ENCODE measurements around the gene SP2.
A peak's percentile ranks its signal among the peaks of the same experiment; 100 is the strongest.
"Not testable (repeated sequence)": the region's sequence is repeated elsewhere in the genome, so short reads cannot be mapped to it uniquely, and the experiment has no call there.

SP2 gene

GRCh38 chr17:47924785-47925677 lies 29.0 kb downstream of the SP2 start:
- no peak for DNase-seq

- no peak for DNase-seq
Measured at GRCh38 chr17:47925678-47925988, 29.6 kb downstream of the SP2 start.

GRCh38 chr17:47927821-47928400 lies 31.9 kb downstream of the SP2 start:
- DNase-seq = no peak

DNA sequence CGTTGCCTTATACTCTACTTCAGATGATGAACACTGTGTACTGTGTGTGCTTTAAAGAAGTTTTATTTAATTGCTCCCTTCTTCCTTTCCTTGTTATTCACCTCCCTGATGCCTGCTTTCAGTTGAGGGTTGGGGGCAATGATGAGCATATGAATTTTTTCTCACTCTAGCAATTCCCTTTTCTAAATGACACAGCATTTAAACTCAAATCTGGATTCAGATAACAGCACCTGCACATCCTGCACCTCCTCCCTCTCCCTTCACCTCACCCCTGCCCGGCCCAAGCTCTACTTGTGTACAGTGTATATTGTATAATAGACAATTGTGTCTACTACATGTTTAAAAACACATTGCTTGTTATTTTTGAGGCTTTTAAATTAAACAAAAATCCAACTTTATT lies 32.4 kb downstream of the SP2 start:
- no peak for DNase-seq

- DNase-seq = no peak
Measured at GRCh38 chr17:47929218-47930000, 33.4 kb downstream of the SP2 start.

DNA sequence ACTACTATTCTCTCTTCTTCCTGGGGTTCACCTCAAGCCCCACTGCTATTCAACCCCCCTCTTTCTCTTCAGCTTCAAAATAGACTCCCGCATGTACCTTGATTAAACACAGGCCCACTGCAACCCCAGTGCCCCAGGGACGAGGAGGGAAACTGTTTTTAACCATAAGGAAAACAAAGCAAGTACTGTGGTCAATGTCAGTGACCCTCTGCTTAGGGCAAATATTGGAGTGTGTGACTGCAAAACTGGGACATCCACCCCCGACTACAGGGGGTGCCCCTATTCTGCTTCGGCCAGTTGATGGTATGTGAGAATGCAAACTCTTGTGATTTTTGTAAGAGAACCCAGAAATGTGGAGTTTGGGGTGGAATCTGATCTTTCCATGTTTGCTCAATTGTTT lies 35.8 kb downstream of the SP2 start:
- no peak for DNase-seq

GRCh38 chr17:47934856-47935255 lies 38.8 kb downstream of the SP2 start:
- DNase-seq = no peak

DNA sequence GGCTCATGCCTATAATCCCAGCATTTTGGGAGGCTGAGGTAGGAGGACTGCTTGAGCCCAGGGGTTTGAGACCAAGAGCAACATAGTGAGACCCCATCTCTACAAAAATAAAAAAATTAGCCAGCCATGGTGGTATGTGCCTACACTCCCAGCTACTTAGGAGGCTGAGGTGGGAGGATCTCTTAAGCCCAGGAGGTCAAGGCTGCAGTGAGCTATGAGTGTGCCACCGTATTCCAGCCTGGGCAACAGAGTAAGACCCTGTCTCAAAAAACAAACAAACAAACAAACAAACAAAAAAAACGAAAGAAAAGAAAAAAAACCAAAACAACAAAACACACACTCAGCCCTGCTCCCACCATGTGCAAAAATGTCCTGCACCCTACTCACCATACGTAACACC lies 39.4 kb downstream of the SP2 start:
- not testable (repeated sequence) for DNase-seq

- no peak for DNase-seq
Measured at GRCh38 chr17:47935961-47936360, 39.9 kb downstream of the SP2 start.

GRCh38 chr17:47937941-47938340 lies 41.9 kb downstream of the SP2 start:
- no peak for DNase-seq

DNA sequence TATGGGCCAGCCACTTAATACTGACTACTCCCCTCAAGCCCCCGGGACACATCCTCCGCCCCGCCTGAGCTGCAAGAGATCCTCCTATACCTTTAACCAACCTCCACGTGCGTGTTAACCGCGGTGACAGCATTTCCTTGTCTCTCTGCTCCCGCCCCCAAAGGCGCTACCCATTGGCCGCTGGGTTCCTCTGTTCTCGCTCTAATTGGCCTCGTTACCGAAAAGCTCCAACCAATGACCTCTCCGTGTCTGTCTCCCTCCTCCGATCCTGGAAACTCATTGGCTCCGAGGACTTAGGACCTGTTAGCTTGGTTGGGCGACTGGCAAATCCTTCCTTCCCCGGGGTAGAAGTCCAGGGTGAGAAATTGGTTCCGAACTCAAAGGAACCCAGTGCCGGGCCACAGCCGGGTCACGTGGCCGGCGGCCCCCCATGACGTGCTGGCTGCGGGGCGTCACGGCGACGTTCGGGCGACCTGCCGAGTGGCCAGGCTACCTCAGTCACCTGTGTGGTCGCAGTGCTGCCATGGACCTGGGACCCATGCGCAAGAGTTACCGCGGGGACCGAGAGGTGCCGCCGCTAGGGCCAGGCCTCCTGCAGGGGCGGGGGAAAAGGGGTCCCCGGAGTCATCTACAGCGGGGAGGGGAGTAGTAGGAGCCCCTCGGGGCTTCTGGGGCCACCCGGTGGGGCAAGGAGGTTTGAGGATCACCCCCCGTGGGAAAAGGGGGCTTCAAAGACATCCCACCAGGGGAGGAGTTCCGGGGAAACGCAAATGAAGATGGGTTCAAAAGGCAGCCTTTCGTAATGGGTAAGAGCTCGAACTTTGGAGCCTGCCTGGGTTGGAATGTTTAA lies 45.4 kb downstream of the SP2 start, which contains the start of gene PNPO:
PNPO (plus strand) TSS at position 326 of the 850 bp plus-strand sequence; CDS start at position 431, 105 bp downstream.
- DNase-seq = peak; percentile 36 to 98 (median 90)

- no peak for DNase-seq
Measured at GRCh38 chr17:47942096-47942510, 46.1 kb downstream of the SP2 start.

DNA sequence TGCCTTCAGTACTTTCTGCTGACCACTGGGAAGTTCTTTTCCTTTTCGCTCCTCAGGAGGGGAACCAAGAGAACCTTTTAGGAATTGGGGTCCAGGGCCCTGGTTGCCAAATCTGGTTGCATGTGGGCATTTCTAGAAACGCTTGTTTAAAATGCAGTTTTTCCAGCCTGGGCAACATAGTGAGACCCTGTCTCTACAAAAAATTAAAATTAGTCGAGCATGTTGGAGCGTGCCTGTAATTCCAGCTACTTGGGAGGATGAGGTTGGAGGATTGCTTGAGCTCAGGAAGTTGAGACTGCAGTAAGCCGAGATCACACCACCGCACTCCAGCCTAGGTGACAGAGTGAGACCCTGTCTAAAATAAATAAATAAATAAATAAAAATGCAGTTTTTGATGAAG lies 46.5 kb downstream of the SP2 start:
- no peak for DNase-seq

DNA sequence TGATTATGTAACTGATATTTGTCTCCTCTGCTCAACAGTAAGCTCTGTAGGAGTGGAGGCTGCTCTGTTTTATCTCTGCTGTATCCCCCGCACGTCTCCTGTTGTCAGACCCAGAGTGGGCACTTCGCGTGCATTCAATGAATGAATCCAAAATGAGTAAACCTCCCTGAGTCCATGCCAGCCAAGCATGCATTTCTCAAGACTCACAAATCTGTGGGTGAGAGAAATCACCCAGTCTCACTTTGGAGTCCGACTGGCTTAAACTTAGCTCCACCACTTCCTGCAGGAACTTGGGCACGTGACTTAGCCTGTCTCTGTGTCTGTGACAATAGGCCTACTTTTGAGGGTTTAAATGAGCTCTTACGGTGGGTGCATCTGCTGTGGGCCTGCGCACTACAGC lies 49.0 kb downstream of the SP2 start:
- DNase-seq = peak in 4 of 14 donors; percentile 27 to 55 (median 32)

- peak in 8 of 14 donors; percentile 11 to 87 (median 32) for DNase-seq
Measured at GRCh38 chr17:47945529-47946508, 49.8 kb downstream of the SP2 start.

DNA sequence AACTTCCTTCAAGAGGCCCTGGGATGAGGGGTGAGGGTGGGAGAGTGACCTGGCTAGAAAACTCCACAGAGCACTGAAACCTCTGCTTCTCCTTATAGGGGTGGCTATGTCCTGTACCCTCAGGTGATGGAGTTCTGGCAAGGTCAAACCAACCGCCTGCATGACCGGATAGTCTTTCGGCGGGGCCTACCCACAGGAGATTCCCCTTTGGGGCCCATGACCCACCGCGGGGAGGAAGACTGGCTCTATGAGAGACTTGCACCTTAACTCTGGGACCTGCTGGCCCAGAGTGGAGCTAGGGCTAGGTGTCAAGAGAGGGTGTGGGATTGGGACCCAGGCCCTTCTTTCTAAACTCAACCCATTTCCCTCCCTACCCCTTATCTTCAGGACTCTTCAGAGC lies 50.5 kb downstream of the SP2 start:
- no peak for DNase-seq

DNA sequence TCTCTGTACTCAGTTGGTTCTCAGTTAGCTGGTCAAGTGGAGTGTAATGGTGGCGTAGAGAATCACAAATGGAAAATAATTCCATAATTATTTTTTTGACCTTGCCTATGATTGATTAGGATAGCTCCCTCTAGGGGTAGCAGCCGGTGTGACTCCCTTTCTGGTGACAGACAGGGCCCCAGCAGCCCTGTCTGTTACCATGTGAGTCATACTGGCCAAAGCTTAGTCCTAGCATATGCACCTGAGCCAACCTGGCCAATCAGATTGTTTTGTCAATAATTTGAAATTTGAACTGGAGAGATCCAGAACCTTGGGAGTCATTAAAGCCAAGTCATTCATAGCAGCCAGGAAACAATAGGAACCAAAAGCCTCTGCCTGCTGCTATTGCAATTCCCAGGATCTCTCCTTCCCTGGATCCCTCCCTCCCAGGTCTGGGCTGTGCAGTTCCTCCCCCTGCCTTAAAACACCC lies 50.9 kb downstream of the SP2 start:
- DNase-seq = peak in 10 of 14 donors; percentile 3 to 51 (median 26)

- DNase-seq = peak in 3 of 14 donors; percentile 8 to 86 (median 19)
Measured at GRCh38 chr17:47948706-47949196, 52.7 kb downstream of the SP2 start.

- peak in 12 of 14 donors; percentile 48 to 85 (median 64) for DNase-seq
Measured at GRCh38 chr17:47949197-47949759, 53.2 kb downstream of the SP2 start.

GRCh38 chr17:47949946-47950345 lies 53.9 kb downstream of the SP2 start:
- no peak for DNase-seq
